NCI-H2196 treated with DMSO at 0.1 percent for 48 hours (cell line): ENCODE results near the gene ADAMTS17.

Source experiments
- DNase-seq: peaks from one replicate; lab custom pipeline; 2025; ENCODE audit not compliant: unreplicated experiment; lab: John Stamatoyannopoulos, UW

Gene ADAMTS17

DNA sequence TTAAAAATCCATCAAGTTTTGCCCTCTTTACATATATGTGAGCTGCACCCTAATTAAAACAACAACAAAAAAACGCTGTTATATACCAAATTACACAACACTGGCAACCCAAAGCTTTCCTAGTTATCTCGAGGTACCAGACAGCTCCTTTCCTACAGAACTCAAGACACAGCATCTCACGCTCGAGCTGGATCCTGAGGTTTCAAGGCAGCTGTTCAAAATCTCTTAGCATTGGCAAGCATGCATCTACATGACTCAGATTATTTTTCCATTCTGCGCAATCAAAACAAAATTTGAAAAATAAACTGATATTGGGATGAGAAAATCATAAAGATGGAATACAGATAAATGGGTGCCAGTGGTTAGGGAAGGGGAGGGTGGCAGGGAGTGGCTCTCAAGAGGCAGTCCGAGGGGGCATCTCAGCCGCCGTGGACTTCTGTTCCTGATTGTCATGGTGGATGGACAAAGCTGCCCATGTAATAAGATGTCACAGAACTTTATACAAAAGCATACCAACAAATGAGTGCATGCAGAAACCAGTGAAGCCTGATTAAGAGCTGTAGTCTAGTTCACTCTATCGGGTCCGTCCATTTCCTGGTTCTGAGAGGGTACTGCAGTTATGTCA is 91.5 kb downstream of the ADAMTS17 start:
- DNase-seq = no peak

DNA sequence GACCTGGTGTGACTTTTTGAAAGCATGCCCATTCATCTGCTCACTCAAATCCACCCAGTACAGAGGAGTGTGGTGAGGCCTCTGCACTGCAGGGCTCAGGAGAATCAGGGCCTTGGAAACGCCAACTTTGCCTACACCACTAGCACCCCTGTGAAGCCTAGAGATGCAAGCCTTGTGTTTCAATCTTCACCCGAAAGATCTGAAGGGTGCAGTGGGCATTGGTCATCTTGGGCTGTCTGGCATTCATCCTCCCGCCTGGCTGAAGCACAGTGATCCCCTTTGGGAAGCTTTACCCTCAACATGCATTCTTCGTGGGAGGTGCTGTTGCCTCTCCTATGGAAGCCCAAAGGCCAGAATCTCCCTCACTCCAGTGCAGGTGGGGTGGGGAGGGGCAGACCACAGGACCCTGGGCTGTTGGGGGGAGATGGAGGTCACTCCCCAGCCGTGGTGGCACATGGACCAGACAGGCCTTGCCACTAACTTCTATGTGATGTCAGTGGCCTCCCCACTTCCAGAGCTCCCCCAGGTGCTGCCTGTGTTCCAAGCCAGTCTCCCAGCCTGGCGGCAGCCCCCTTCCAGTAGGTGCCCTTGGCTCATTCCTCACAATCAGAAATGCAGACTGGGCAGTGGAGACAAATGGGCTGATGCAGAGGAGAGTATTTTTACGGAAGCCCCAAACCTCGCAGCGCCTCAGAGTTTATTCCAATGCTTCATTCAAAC is 92.5 kb downstream of the ADAMTS17 start:
- no peak for DNase-seq

DNA sequence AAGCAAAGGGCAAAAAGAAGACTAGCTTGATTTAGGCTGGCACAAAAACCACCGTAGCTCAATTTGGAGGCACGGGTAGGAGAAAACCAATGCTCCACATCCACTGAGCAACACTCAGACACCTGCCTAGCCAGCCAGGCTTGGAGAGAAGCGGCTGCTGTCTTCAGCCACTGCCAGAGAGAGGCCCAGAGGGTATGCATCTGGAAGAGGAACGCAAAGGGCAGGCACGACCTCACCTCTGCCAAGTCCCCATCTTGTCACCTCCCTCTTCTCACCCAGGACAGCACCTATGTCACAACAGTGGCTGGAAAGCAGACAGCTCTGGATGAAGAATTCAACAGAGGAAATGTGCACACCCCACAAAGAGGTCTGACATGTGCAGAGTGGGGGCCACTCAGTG is 93.5 kb downstream of the ADAMTS17 start:
- DNase-seq = no peak

DNA sequence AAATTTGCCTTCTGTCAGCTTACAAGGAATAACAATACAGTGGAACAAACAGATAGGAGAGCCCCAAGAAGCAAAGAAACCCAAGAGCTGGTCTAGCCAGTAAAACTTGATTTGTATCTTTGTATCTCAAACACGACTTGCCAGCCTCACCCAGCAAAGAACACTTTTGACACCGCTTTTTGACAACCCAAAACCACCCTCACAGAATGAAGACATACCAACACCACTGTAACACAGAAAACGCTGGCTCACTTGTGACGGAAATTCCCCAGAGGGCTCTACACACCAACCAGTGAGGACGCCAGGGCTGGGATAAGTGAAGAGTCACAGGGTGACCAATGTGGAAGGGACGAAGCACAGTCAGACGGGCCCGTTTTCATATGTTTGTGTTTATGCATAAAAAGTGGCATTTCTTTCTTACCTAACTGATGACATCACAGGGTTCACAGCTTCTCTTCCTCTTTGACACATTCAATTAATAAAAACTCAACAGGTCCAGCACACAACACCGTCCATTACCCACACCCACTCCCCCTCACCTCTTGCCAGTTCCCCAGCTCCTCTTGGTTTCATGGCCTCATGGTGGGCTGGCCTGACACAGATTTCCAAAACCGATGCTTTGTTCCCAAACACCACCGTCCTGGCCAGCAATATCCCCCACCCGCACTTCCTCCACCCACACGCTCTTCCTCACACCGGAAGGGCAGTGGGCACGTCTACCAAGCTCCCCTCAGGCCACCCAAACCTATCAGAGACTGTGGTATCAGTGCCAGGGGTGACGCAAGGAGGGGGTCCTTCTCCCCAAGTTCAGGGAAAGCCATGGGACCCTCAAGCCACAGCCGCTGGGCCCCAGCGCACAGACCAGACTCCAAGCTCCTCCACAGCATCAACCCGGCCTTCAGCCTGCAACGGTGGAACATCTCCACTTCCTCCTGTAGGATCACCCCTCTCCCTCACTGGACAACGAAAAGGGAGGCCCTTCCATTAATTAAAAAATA is 94.2 kb downstream of the ADAMTS17 start:
- DNase-seq = no peak

DNA sequence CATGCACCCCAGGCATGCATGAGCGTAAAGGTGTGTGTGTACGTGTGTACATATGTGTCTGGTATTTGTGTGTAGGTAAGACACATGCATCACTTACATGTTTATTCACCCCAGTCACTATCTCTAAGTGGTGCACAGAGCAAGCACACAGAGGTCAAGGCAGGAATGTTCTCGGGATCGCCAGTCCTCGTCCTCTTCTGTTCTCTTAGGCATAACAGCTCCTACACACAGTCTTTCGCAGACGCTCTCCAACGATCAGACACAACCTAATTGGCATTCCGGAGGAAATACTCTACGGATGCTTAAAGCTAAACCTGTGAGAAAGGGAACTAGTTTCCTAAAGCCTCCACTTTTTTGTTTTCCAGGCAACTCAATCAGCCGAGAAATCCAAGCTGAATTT is 95.9 kb downstream of the ADAMTS17 start:
- no peak for DNase-seq

DNA sequence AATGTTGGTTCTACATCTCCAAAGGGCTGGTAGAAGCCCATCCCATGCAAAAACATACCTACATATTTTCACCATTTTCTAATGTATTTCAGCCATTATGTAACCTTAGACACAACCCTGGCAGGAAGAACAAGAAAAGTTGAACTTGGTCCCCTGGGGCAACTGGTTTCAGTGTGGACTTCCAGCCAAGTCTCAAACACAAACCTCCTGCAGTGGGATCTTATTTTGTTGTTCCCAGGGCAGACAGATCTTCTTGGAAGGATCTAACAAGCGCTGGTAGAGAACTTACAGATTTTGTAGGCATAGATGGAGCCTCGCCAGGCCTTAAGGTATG is 96.3 kb downstream of the ADAMTS17 start:
- no peak for DNase-seq

DNA sequence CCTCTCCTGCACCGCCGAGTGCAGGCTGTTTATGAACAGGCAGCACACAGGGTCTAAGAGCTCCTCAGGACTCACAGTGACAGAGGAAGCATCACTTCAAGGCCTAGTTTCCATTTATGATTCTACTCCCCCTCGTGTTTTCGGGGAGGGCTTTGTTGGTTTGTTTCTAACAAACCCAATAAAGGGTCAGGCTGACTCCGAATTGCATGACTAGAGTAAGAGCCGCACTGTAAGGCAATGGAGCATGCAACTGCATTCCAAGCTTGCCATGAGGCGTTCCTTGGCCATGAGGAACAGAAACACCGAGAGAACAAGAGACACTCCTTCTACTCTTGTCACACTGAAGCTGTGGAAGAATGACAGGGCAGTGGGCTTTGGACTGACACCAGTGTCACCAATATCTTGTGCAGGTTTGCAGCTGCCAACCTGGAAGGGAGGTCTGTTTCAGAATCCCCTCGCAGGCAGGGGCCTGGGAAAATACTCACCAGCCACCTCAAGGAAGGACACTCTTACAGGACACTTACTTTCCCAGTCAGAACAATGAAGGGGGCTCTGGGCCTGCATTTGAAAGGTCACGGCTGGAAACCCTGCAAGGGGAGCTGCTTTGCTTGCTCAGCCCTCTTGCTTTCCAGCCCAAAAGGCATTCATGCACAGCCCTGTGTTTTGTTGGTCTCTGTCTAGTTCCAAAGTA is 96.8 kb downstream of the ADAMTS17 start:
- DNase-seq = no peak

DNA sequence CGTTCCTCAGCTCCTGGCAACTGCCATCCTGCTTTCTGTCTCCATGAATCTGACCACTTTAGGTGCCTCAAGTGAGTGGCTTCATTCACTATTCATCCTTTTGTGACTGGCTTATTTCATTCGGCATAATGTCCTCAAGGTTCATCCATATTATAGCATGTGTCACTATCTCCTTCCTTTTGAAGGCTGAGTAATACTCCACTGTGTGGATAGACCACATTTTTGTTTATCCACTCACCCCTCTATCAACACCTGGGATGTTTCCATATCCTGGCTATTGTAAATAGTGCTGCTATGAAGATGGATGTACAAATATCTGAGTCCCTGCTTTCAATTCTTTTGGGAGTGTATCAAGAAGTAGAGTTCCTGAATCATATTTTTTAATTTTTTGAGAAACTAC is 98.8 kb downstream of the ADAMTS17 start:
- no peak for DNase-seq

DNA sequence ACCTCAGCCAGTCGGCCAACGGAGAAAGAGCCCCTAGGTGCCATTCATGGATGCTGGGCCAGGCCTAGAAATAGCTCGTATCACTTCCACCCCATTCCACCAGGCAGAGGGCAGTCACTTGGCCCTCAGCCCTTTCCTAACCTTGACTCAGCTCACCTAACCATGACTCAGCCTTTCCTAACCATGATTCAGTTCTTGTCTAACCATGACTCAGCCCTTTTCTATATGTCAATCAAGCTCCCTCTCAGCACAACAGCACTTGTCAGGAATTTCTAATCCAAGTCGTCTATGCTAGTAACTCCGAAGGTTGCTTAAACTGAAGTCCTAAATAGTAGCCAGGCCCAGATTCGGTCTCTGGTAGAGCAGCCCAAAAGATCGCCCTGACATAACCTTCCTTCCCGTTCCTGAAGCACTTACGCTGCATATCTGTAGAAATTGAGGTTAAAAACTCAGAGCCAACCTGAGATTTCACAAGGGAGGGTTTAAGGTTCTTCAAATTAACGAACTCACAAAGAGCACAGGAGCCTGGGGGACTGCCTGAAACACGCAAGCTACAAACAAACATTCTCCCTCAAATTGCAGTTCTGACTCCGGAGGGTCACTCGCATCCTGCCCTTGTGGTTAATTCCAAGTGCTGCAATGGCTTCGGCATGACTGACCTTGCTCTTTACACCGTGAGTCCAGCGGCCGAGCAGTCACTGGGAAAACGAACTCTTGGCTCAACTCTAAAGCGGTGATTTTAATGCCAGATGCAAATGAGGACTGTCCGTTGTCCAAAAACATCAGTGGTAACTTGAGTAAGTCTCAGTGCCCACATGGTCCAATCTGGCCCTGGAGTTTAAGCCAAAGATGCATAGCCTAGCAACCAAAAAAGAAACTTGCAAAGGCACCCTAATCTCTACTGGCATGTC is 99.9 kb downstream of the ADAMTS17 start:
- no peak for DNase-seq

DNA sequence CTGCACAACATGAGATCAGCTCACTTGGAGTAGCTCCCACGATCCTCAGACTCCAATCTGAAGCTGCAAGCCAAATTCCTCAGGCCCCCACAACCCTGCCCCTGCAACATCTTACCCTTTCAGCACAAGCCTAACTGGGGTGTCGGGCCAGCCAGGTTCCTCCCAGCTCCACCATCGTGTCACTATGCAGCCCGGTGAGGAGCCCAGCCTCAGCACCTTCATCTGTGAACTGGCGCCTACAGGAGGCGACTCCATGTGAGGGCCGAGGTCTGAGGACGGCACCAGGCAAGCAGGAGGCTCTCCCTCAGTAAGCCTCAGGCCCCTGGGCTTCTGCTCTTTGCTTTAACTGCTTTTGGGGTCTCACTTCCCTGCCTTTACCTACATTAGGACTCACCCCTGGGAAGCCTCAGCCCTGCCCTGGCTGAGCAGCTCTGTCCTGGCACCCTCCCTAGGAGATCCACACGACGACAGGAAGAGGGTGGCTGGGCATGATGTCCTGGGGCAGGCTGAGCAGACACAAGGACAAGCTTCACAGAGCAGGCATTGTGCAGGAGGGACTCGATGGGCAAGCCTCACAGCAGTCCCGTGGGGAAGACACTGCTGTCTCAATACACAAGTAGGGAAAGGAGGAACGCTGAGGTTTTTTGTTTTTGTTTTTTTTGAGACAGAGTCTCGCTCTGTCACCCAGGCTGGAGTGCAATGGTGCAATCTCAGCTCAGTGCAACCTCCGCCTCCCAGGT is 104.6 kb downstream of the ADAMTS17 start:
- no peak for DNase-seq

DNA sequence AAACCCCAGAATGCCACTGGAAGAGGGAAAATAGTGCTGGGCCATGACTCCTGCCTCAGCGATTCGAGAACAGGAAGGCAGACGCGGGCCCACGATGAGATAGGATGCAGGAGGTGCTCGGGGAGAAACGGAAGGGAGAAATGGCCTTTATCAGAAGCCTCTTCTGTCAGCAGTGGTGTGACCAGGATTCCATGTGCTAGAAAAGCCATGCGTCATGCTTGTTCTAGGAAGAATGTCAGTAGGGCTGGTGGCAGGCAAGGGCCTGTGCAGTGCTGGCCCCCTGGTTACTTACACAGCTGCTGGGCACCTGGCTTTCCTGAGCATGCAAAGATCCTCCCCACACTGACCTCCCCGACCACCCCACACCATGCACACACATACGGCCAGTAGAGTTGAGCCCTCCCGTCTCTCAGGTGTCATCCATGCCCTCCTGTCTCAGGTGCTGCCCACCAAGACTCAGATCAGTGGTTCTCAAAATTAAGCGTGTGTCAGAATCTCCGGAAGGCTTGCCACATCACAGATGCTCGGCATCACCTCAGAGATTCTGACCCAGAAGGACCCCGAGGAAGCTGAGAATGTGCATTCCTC is 106.7 kb downstream of the ADAMTS17 start:
- no peak for DNase-seq

DNA sequence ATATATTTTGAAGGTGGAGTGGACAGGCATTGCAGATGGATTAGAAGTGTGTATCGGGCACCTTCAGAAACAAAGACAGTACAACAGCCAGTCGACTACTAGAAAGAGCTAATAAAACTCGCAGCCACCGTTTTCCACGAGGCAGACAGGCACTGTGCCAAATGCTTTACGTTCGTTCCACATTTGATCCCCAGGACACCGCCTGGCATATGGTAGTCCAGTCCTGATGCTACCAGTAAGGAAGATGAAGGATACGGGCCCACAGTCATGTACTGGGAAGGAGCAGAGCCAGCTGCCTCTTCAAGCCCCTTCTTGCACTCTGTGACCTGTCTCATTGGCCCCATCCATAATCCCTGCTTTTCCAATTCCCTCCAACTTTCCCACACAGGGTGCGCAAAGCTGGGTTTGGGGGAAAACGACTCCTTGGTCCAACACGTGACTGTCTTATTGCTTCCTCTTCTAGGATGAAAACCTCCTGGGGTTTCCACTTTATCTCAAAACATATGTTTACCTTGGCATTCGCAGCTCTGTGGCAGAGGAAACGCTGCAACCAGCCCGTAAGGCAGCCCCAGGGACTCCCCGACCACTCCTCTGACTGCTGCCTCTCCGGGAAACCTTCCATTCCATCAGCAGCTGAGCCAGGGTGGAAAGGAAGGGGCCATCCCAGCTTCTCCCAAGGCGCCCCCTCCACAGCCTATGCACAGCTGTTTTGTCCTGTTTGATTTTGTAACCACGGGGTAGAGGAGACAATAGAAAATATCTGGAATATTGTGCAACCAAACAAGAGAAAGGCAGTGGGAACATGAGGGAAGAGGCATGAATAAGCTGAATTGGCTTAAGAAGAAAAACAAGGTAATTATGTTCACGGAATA is 107.4 kb downstream of the ADAMTS17 start:
- no peak for DNase-seq

DNA sequence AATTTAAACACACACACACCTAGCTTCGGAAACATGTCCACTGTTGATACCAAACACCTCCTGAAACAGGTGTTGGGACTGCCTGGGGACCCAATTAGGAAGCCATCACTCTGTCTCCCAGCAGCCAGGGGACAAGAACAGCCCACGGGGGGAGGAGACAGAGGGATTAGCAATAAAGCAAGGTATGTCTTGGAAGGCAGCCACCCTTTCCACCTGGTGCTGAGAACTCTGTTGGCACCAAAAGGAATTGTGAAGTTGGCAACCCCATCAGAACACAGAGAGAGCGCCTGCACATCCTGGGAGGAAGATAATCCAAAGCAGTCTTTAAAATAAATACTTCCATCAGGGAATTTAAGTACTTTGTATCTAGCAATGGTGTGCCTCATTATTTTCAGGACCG is 111.0 kb downstream of the ADAMTS17 start:
- no peak for DNase-seq

DNA sequence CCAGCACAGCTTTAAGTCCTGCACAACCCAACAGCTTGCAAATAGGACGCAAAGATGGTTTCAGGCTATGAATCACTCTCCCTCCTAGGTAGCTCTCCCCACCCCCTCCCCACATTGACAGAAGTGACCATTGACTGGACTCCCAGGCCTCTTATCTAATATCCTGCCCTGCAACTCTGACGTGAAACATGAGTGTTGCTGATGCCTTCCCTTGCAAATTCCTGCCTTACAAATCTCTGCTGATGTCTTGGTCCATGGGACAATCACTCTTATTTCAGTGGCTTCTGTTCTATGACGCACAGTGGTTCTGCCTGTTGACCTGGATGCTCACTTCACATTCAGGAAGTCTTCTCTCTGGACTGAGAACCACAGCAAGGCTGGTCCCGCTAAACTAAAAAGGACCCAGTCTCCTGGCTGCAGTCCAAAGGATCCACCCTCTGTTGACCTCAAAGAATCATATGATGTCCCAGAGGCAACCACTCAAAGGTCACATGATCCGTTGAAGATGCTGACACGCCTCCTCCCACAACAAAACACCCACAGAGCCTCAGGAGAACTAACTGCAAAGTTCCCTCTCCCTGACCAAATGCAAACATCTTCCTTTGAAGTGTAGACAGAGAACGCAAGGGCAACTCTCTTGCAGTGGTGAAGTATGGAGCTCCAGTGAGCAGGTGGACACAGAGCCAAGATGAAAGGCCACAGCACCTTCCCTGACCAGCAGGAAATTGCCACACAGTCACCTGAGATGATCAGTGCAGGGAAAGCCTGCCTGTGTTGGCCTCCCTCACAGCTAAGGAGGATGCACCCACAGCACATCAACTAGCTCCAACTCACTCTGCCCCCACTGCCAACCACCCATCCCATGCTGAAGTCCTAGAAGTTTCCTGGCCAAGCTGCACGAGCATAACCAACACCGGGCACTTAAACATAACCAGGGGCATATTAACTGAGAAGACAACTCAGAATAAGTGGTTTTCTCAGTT is 112.3 kb downstream of the ADAMTS17 start:
- DNase-seq = no peak

DNA sequence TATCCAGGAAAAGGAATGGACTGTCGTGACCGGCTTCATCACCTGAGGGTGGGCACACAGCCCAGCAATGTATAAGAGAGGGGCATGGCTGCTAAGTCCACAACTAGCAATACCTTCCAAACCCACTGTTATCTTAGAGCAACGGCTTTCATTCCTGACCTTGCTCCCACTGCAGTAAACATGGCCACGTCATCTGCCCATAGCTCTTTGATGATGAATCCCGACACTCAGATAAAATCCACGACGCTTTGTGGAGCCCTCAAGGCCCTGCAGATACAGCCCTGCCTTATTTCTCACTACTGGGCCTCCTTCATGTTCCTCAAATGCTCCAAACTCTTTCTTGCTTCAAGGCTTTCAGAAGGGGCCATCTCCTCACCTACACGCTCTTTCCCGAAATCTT is 114.0 kb downstream of the ADAMTS17 start:
- DNase-seq = no peak

DNA sequence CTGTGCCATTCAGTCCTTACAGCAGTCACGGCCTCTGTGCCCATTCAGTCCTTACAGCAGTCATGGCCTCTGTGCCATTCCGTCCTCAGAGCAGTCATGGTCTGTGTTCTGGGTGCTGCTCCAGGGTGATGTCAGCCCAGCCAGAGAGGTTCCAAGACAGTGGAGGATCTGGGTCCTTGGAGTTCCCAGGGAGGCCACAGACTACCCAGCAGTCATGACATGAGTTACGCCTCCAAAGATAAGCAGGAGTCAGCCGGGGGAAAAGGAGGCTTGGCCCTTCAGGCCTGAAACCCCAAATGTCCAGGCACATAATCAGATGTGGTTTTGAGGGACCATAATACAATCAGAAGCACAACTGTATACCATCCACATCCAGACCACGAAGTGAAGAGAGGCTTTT is 115.7 kb downstream of the ADAMTS17 start:
- DNase-seq = no peak
